GM21515 (cell line): Measurements from ENCODE around the gene ALPK1.
"Not testable (repeated sequence)": the region's sequence is repeated elsewhere in the genome, so short reads cannot be mapped to it uniquely, and the experiment has no call there.

Source experiments
- ATAC-seq: cut with Tn5 transposase; IDR thresholded peaks from one replicate; pipeline ENCODE4 v1.9.1; 2021; ENCODE audit not compliant: unreplicated experiment

Gene ALPK1

GRCh38 chr4:112284166-112284565 lies 13.0 kb upstream of the ALPK1 start:
- no peak for ATAC-seq

GRCh38 chr4:112284662-112285411 lies 12.3 kb upstream of the ALPK1 start:
- no peak for ATAC-seq

- peak; percentile 28 for ATAC-seq
Measured at GRCh38 chr4:112287258-112287989, 9.7 kb upstream of the ALPK1 start.

- peak; percentile 32 for ATAC-seq
Measured at GRCh38 chr4:112288455-112288854, 8.7 kb upstream of the ALPK1 start.

GRCh38 chr4:112289407-112290253 lies 7.5 kb upstream of the ALPK1 start:
- no peak for ATAC-seq

- no peak for ATAC-seq
Measured at GRCh38 chr4:112290341-112290740, 6.8 kb upstream of the ALPK1 start.

- no peak for ATAC-seq
Measured at GRCh38 chr4:112299721-112300120, 2.6 kb downstream of the ALPK1 start.

- ATAC-seq = no peak
Measured at GRCh38 chr4:112302320-112303274, 5.4 kb downstream of the ALPK1 start.

- ATAC-seq = not testable (repeated sequence)
Measured at GRCh38 chr4:112305477-112305876, 8.3 kb downstream of the ALPK1 start.

- not testable (repeated sequence) for ATAC-seq
Measured at GRCh38 chr4:112309263-112309791, 12.2 kb downstream of the ALPK1 start.

- no peak for ATAC-seq
Measured at GRCh38 chr4:112311516-112311915, 14.3 kb downstream of the ALPK1 start.

- peak; percentile 96 for ATAC-seq
Measured at GRCh38 chr4:112312610-112313239, 15.6 kb downstream of the ALPK1 start.

- ATAC-seq = no peak
Measured at GRCh38 chr4:112315446-112315845, 18.3 kb downstream of the ALPK1 start.

- no peak for ATAC-seq
Measured at GRCh38 chr4:112316360-112316759, 19.2 kb downstream of the ALPK1 start.

- ATAC-seq = peak; percentile 98
Measured at GRCh38 chr4:112318239-112319142, 21.3 kb downstream of the ALPK1 start.

- no peak for ATAC-seq
Measured at GRCh38 chr4:112321776-112322684, 24.9 kb downstream of the ALPK1 start.

- ATAC-seq = no peak
Measured at GRCh38 chr4:112322866-112323265, 25.7 kb downstream of the ALPK1 start.

- no peak for ATAC-seq
Measured at GRCh38 chr4:112325530-112325929, 28.4 kb downstream of the ALPK1 start.
